AG09309 (cell line): ENCODE data around the gene ERBB4.

Experiments
- DNase-seq: peaks from one replicate; pipeline ENCODE4 v3.0.0-alpha.2; 2010; ENCODE audit warnings: low read depth
- H3K4me3 ChIP-seq: 2 replicates; pipeline ENCODE4 v1.5.1; 2011; ENCODE audit warnings: mild to moderate bottlenecking, low read depth, low read length, moderate library complexity; ENCODE audit not compliant: control insufficient read depth
- CTCF ChIP-seq: IDR thresholded peaks from 2 replicates; pipeline ENCODE4 v1.5.1; 2011; ENCODE audit warnings: mild to moderate bottlenecking, low read depth, low read length, inconsistent platforms; ENCODE audit not compliant: insufficient read depth, control insufficient read depth; ENCODE audit errors: missing control alignments

The ERBB4 gene

GRCh38 chr2:212124598-212124997, 414.0 kb downstream of the ERBB4 start:
- no peak overlapping the region for H3K4me3 ChIP-seq
- no peak for DNase-seq
- TF ChIP-seq CTCF = no peak

- no peak for TF ChIP-seq CTCF
- no peak for DNase-seq
- H3K4me3 ChIP-seq = no peak overlapping the region
Measured at GRCh38 chr2:212119591-212119990, 419.0 kb downstream of the ERBB4 start.

- no peak for TF ChIP-seq CTCF
- no peak overlapping the region for H3K4me3 ChIP-seq
- no peak for DNase-seq
Measured at GRCh38 chr2:212117926-212118325, 420.7 kb downstream of the ERBB4 start.

- no peak for TF ChIP-seq CTCF
- H3K4me3 ChIP-seq = no peak overlapping the region
- DNase-seq = no peak
Measured at GRCh38 chr2:212114489-212114888, 424.1 kb downstream of the ERBB4 start.

GRCh38 chr2:212112401-212112800, 426.2 kb downstream of the ERBB4 start:
- no peak for DNase-seq
- no peak for TF ChIP-seq CTCF
- H3K4me3 ChIP-seq = no peak overlapping the region

GRCh38 chr2:212109792-212110680, 428.6 kb downstream of the ERBB4 start:
- DNase-seq = no peak
- no peak for TF ChIP-seq CTCF
- H3K4me3 ChIP-seq = no peak overlapping the region
